GM12878 (cell line): ENCODE data around the gene GHRH. TPM values are rescaled to one million over a fixed set of nuclear protein-coding genes. Genes with fewer than 3 reads are reported as not detected.

Source experiments
- ATAC-seq: fragments of 200-7000 bp; cut with Tn5 transposase; 3 replicates; pipeline ENCODE4 v1.9.1; 2020; ENCODE audit warnings: mild to moderate bottlenecking, moderate library complexity
- BruUV-seq: library from RNA; stranded (reverse); fragments of 400-500 nt; replicated peaks from 2 replicates; lab custom pipeline; 2021; lab: Mats Ljungman, UMichigan
- CTCF ChIA-PET: fragments of 300-600 bp; sonication (Branson Sonifier 250); formaldehyde crosslinking; extraction: SDS; loops from one replicate; lab custom pipeline; 2021; ENCODE audit warnings: inconsistent platforms; lab: Yijun Ruan, JAX
- POLR2A ChIA-PET: fragments of 350-600 bp; formaldehyde crosslinking; extraction: SDS; loops from one replicate; lab custom pipeline; 2021; ENCODE audit warnings: inconsistent platforms; lab: Charles Lee
- RAD21 ChIA-PET: fragments of 300-600 bp; sonication (Branson Sonifier 250); formaldehyde crosslinking; loops from one replicate; lab custom pipeline; 2023; ENCODE audit warnings: antibody characterized with exemption; ENCODE audit not compliant: unreplicated experiment; lab: Charles Lee
- SMC1A ChIA-PET: fragments of 300-600 bp; sonication (Branson Sonifier 250); formaldehyde crosslinking; loops from one replicate; lab custom pipeline; 2023; ENCODE audit not compliant: unreplicated experiment, uncharacterized antibody; lab: Charles Lee
- DNase-seq: peaks from one replicate; pipeline ENCODE4 v3.0.0-alpha.2; 2011; ENCODE audit warnings: low read depth, low spot score
- FAIRE-seq: peaks from 3 replicates; lab custom pipeline; 2011; peaks lifted over from hg19 to GRCh38; lab: Jason Lieb, UNC
- H2AFZ ChIP-seq: 2 replicates; pipeline ENCODE4 v1.6.0; 2011; ENCODE audit warnings: low read depth, low read length, control low read depth; ENCODE audit not compliant: control insufficient read depth
- H3K27ac ChIP-seq: 2 replicates; pipeline ENCODE4 v1.5.1; 2011; ENCODE audit warnings: control low read depth; ENCODE audit not compliant: control insufficient read depth, insufficient read depth
- H3K27me3 ChIP-seq, 2 experiments: replicated peaks in 1 of 2; 2 replicates each; pipeline versions ENCODE4 v1.6.0 to v1.6.1; 2011; ENCODE audit warnings: low read length in 1 of 2; ENCODE audit not compliant: control insufficient read depth in 2 of 2, insufficient read depth in 2 of 2
- H3K36me3 ChIP-seq, 2 experiments: 2 replicates each; pipeline ENCODE4 v1.5.1; 2011; ENCODE audit warnings: low read length in 1 of 2; ENCODE audit not compliant: control insufficient read depth in 2 of 2, insufficient read depth in 2 of 2
- H3K4me1 ChIP-seq: 2 replicates; pipeline ENCODE4 v1.6.1; 2011; ENCODE audit warnings: mild to moderate bottlenecking, low read length, moderate library complexity, mixed read lengths; ENCODE audit not compliant: control insufficient read depth, insufficient read depth
- H3K4me2 ChIP-seq: 2 replicates; pipeline ENCODE4 v1.6.0; 2011; ENCODE audit warnings: control low read depth; ENCODE audit not compliant: control insufficient read depth, insufficient read depth
- H3K4me3 ChIP-seq: fragments of 200-600 bp; sonication (generic); 2 replicates; pipeline ENCODE4 v1.5.1; 2016
- H3K79me2 ChIP-seq: 2 replicates; pipeline ENCODE4 v1.6.0; 2011; ENCODE audit warnings: low read length; ENCODE audit not compliant: control insufficient read depth, insufficient read depth
- H3K9ac ChIP-seq: 2 replicates; pipeline ENCODE4 v1.8.0; 2011; ENCODE audit warnings: low read length, control low read depth, mixed read lengths; ENCODE audit not compliant: control insufficient read depth, insufficient read depth
- H3K9me3 ChIP-seq: replicated peaks from 3 replicates; pipeline ENCODE4 v1.5.1; 2011; ENCODE audit warnings: mild to moderate bottlenecking, low read length; ENCODE audit not compliant: control insufficient read depth, insufficient read depth
- H4K20me1 ChIP-seq: 2 replicates; pipeline ENCODE4 v1.6.0; 2011; ENCODE audit not compliant: control insufficient read depth, insufficient read depth
- BACH1 ChIP-seq: fragments of 450-650 bp; IDR thresholded peaks from 2 replicates; pipeline ENCODE4 v1.6.1; 2017; ENCODE audit warnings: mild to moderate bottlenecking, borderline replicate concordance
- CBX5 ChIP-seq: sonication (generic); IDR thresholded peaks from 2 replicates; pipeline ENCODE4 v1.6.1; 2016; ENCODE audit warnings: low read depth, moderate library complexity, mild to moderate bottlenecking, inconsistent platforms
- CREM ChIP-seq: IDR thresholded peaks from 2 replicates; pipeline ENCODE4 v1.6.1; 2014; ENCODE audit warnings: antibody characterized with exemption, low read depth
- EGR1 ChIP-seq, 2 experiments: IDR thresholded peaks; 1 replicate in 1 of 2; 2 replicates in 1 of 2; pipeline ENCODE4 v1.6.1; 2011 to 2012; ENCODE audit warnings: low read depth in 2 of 2, low read length in 2 of 2, borderline replicate concordance in 1 of 2, mild to moderate bottlenecking in 1 of 2, moderate library complexity in 1 of 2
- GABPA ChIP-seq: IDR thresholded peaks from 2 replicates; pipeline ENCODE4 v1.6.1; 2014; ENCODE audit warnings: antibody characterized with exemption, low read depth, mild to moderate bottlenecking, inconsistent platforms
- KLF5 ChIP-seq: fragments of 450-650 bp; IDR thresholded peaks from 2 replicates; pipeline ENCODE4 v1.6.1; 2014; ENCODE audit warnings: mild to moderate bottlenecking; ENCODE audit not compliant: partially characterized antibody
- PAX5 ChIP-seq: IDR thresholded peaks from 2 replicates; pipeline ENCODE4 v1.6.1; 2011; ENCODE audit warnings: low read depth, low read length, borderline replicate concordance
- PML ChIP-seq: IDR thresholded peaks from 2 replicates; pipeline ENCODE4 v1.6.1; 2012; ENCODE audit warnings: low read length, inconsistent platforms
- POLR2A ChIP-seq: IDR thresholded peaks from 2 replicates; pipeline ENCODE4 v1.6.1; 2011; ENCODE audit warnings: low read depth, mild to moderate bottlenecking, low read length
- POU2F2 ChIP-seq: IDR thresholded peaks from 3 replicates; pipeline ENCODE4 v1.6.1; 2011; ENCODE audit warnings: low read depth, mild to moderate bottlenecking, low read length, borderline replicate concordance
- SP1 ChIP-seq: IDR thresholded peaks from one replicate; pipeline ENCODE4 v1.6.1; 2011; ENCODE audit warnings: low read depth, low read length
- SRF ChIP-seq, 2 experiments: IDR thresholded peaks; 2 replicates each; pipeline ENCODE4 v1.6.1; 2011; ENCODE audit warnings: low read depth in 2 of 2, low read length in 2 of 2, mild to moderate bottlenecking in 1 of 2, moderate library complexity in 1 of 2
- SUZ12 ChIP-seq: fragments of 200-600 bp; sonication (generic); IDR thresholded peaks from one replicate; pipeline ENCODE4 v1.6.1; 2018; ENCODE audit warnings: antibody characterized with exemption, mild to moderate bottlenecking; ENCODE audit not compliant: unreplicated experiment
- TARDBP ChIP-seq: IDR thresholded peaks from 2 replicates; pipeline ENCODE4 v1.6.1; 2016; ENCODE audit warnings: borderline replicate concordance
- WGBS: methylation state at CpG from one replicate; pipeline ENCODE4 v1.1.6; 2016; ENCODE audit warnings: low lambda C conversion rate; ENCODE audit not compliant: insufficient replicate concordance, insufficient coverage; ENCODE audit errors: missing lambda C conversion rate; 5-methylcytosine and 5-hydroxymethylcytosine counted together
- in situ Hi-C: fragments of 300-500 bp; cut with MboI; formaldehyde crosslinking; loops from 9 replicates; pipeline ENCODE4 v1.14.3; 2018; ENCODE audit warnings: mixed read lengths
- intact Hi-C: fragments of 100-400 bp; cut with micrococcal nuclease; formaldehyde crosslinking; loops from one replicate; pipeline ENCODE4 v1.14.2; 2022; ENCODE audit not compliant: unreplicated experiment
- polyA plus RNA-seq, 11 experiments: library from polyadenylated mRNA; depleted of rRNA in 4 of 11; unstranded in 6 of 11; stranded (reverse) in 5 of 11; fragments of >200 nt; fragmentation: Nextera tagmentation in 4 of 11; fragmentation: Illumina TruSeq in 1 of 11; extraction: Ambion mirVana in 4 of 11; extraction: Trizol in 1 of 11; gene quantifications; 1 replicate in 1 of 11; 2 replicates in 10 of 11; pipeline versions ENCODE4 v1.2.1 to v1.2.3, GENCODE V29; 2011 to 2016; ENCODE audit warnings: inconsistent platforms in 2 of 11, missing spikeins in 2 of 11, low read depth in 1 of 11
- total RNA-seq, 4 experiments: library from RNA; depleted of rRNA in 3 of 4; stranded (reverse); fragments of >200 nt in 3 of 4; fragmentation: Illumina TruSeq in 1 of 4; extraction: Trizol in 1 of 4; gene quantifications; 2 replicates each; pipeline versions ENCODE4 v1.2.1 to v1.2.3, GENCODE V29; 2013 to 2021
- TF ChIP-seq, protein P1 (sequence below): fragments of 450-650 bp; IDR thresholded peaks from 2 replicates; pipeline ENCODE4 v1.6.1; 2017; ENCODE audit warnings: low read depth, mild to moderate bottlenecking, moderate library complexity

GHRH gene
- total and polyA plus RNA-seq, 10 of the 15 experiments (the other 5 are each of a cell fraction or from before 2014, with no cell fraction given): not detected

DNA sequence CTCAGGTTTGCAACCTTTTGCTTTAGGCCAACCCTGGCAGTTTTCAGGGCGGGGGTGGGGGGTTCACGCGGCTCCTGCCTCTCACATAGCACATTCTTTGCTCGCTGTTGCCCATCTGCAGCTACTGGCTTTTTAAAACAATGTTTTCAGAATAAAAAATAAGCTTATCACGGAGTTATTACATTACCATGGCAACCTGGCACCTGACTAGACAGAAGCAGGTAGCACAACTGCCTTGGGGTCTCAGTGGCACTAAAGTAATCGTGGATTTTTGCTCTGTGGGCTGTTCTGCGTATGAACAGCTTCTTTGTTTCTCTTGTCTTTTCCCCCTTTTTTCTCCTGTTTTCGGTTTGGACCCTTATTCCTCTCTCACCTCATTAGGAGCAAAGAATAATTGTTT is 18.8 kb upstream of the GHRH start:
- H3K36me3 ChIP-seq: no peaks in the 10 kb centered on the region
- intact Hi-C loops: no loop called here
- no peak overlapping the region for H3K27ac ChIP-seq
- no peaks in the 10 kb centered on the region for H3K27me3 ChIP-seq
- H4K20me1 ChIP-seq: no peaks in the 10 kb centered on the region
- in situ Hi-C loops: no loop called here
- no peak overlapping the region for H2AFZ ChIP-seq
- H3K4me1 ChIP-seq: peaks cover 23% of the 10 kb centered on the region
- no TSS peak for BruUV-seq
- ATAC-seq: no peak
- CTCF ChIA-PET: interaction anchor here (0.9 to 1.9 kb wide), 6 partner anchors 9 to 255 kb away, joined by 3 to 6 read pairs (median 4); partner anchors contain the start of gene MANBAL
- RAD21 ChIA-PET: interaction anchor here (0.7 to 1.0 kb wide), 4 partner anchors 9 to 104 kb away, joined by 3 to 4 read pairs (median 3); partner anchors contain the start of gene MANBAL
- H3K4me2 ChIP-seq: no peak overlapping the region
- DNase-seq: no peak
- no peak overlapping the region for H3K9ac ChIP-seq
- SMC1A ChIA-PET: interaction anchor here (0.6 to 1.4 kb wide), 3 partner anchors 10 to 255 kb away, joined by 3 to 7 read pairs (median 3); no protein-coding TSS in a partner anchor
- 56% methylated on average over 8 of the region's 8 CpGs for WGBS
- H3K79me2 ChIP-seq: no peaks in the 10 kb centered on the region
- no peak overlapping the region for H3K4me3 ChIP-seq
- POLR2A ChIA-PET: interaction anchor here (1.2 kb wide), 1 partner anchor 8 kb away, joined by 3 read pairs; no protein-coding TSS in a partner anchor
- no peak for TF ChIP-seq POU2F2
- no peak for TF ChIP-seq BACH1
- no peak for TF ChIP-seq SUZ12
- TF ChIP-seq, all 136 proteins: peak for 0
- no peak for FAIRE-seq
- no peaks in the 10 kb centered on the region for H3K9me3 ChIP-seq

DNA sequence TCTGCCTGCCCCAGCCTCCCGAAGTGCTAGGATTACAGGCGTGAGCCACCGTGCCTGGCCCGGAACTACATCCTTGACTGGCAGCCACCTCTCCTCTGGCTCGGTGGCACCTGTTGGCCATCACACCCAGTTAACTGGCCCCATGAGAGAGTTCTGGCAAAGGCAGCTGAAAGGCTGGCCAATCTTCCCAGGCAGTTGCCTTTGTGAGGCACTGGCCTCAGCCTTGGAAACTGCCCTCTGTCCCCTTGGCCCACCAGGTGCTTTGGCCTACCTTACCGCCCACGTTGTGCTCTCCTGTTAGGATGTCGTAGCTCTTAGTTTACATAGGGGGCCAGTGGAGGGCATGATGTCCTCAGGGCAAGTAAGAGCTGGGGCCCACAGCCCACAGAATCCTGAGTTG is 18.2 kb upstream of the GHRH start:
- Histone ChIP-seq H3K27me3 (no peaks in the 10 kb centered on the region), H3K79me2 (no peaks in the 10 kb centered on the region), H3K27ac (no peak overlapping the region), H3K9ac (no peak overlapping the region), H3K4me1 (peaks cover 28% of the 10 kb centered on the region), H3K4me3 (no peak overlapping the region), H2AFZ (no peak overlapping the region), H3K9me3 (no peaks in the 10 kb centered on the region), H3K36me3 (no peaks in the 10 kb centered on the region), H4K20me1 (no peaks in the 10 kb centered on the region), H3K4me2 (no peak overlapping the region)
- intact Hi-C loops: no loop called here
- in situ Hi-C loops: no loop called here
- ATAC-seq: no peak
- WGBS: 76% methylated on average over 8 of the region's 8 CpGs
- ChIA-PET SMC1A (interaction anchor here (0.6 to 1.4 kb wide), 3 partner anchors 9 to 255 kb away, joined by 3 to 7 read pairs (median 3); no protein-coding TSS in a partner anchor), RAD21 (interaction anchor here (0.9 kb wide), 2 partner anchors 56 to 105 kb away, joined by 3 read pairs; no protein-coding TSS in a partner anchor), CTCF (interaction anchor here (0.6 to 1.9 kb wide), 6 partner anchors 9 to 255 kb away, joined by 3 to 6 read pairs (median 4); partner anchors contain the start of gene MANBAL), POLR2A (interaction anchor here (1.2 kb wide), 1 partner anchor 9 kb away, joined by 3 read pairs; no protein-coding TSS in a partner anchor)
- no peak for FAIRE-seq
- DNase-seq: no peak
- BruUV-seq: no TSS peak
- TF ChIP-seq KLF5 (no peak), GABPA (no peak), SP1 (no peak), CBX5 (no peak), BACH1 (no peak), EGR1 (IDR thresholded peaks at IDR 0.05; ENCODE audit: borderline replicate concordance in 1 of 2, low read depth in 2 of 2, low read length in 2 of 2) (no peak), PAX5 (no peak), CREM (no peak), TARDBP (no peak), POLR2A (no peak), PML (no peak), SRF (IDR thresholded peaks at IDR 0.05; ENCODE audit: low read depth in 2 of 2, low read length in 2 of 2) (no peak)
- TF ChIP-seq, protein P1, sequence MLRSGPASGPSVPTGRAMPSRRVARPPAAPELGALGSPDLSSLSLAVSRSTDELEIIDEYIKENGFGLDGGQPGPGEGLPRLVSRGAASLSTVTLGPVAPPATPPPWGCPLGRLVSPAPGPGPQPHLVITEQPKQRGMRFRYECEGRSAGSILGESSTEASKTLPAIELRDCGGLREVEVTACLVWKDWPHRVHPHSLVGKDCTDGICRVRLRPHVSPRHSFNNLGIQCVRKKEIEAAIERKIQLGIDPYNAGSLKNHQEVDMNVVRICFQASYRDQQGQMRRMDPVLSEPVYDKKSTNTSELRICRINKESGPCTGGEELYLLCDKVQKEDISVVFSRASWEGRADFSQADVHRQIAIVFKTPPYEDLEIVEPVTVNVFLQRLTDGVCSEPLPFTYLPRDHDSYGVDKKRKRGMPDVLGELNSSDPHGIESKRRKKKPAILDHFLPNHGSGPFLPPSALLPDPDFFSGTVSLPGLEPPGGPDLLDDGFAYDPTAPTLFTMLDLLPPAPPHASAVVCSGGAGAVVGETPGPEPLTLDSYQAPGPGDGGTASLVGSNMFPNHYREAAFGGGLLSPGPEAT: no peak
